Measurements from ENCODE around the gene INPP4A.

Gene INPP4A

DNA sequence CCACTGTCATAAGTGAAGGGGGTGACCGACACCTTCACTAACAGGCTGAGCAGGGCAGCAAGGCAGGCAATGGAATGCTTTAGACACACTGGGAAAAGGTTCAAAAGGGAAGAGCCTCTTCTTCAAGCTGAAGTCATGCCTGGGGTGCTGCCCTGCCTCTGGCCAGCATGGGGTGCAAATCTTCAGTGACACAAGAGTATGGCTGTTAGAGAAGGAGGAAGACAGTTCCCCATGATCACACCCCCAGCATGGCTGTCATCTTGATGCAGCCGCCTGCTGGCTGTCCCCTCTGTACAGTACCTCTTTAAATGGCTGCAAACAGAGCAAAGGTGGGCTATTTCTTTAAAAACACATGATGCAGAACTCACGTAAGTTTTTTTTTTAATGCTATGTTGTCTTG is 71.9 kb downstream of the INPP4A start:
- TF ChIP-seq, protein P1, sequence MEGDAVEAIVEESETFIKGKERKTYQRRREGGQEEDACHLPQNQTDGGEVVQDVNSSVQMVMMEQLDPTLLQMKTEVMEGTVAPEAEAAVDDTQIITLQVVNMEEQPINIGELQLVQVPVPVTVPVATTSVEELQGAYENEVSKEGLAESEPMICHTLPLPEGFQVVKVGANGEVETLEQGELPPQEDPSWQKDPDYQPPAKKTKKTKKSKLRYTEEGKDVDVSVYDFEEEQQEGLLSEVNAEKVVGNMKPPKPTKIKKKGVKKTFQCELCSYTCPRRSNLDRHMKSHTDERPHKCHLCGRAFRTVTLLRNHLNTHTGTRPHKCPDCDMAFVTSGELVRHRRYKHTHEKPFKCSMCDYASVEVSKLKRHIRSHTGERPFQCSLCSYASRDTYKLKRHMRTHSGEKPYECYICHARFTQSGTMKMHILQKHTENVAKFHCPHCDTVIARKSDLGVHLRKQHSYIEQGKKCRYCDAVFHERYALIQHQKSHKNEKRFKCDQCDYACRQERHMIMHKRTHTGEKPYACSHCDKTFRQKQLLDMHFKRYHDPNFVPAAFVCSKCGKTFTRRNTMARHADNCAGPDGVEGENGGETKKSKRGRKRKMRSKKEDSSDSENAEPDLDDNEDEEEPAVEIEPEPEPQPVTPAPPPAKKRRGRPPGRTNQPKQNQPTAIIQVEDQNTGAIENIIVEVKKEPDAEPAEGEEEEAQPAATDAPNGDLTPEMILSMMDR (IDR thresholded peaks at IDR 0.05) = no peak
- Histone ChIP-seq H3K9me3 (no peaks in the 10 kb centered on the region), H3K27me3 (no peaks in the 10 kb centered on the region), H3K4me3 (ENCODE audit: low read depth in 1 of 2, low read length in 1 of 2) (no peak overlapping the region), H3K36me3 (peaks cover 27% of the 10 kb centered on the region), H3K4me1 (ENCODE audit: control insufficient read depth in 1 of 2, insufficient read depth in 1 of 2, low read depth in 1 of 2, low read length in 1 of 2) (peaks cover 38 to 45% of the 10 kb centered on the region in 2 experiments), H3K27ac (peak overlapping the region; percentile 82)

DNA sequence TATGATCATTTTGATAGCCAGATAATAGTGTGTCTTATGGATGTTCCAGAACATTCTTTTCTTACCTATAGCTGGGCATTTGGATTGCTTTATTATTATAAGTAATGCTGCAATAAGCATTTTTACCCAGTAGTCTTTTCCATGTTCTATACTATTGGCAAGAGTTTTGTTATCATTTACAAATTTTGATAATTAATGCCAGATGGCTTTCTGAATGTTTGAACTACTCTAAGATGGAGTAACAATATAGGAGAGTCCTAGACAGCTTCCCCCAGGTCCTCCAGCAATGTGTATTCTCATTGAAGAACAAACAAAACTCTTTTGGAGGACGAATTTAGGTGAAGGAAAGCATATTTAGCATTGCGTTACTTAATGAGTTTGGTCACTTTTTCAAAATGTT is 73.0 kb downstream of the INPP4A start:
- H3K27me3 ChIP-seq = no peaks in the 10 kb centered on the region
- H3K9me3 ChIP-seq = no peaks in the 10 kb centered on the region
- no peak overlapping the region for H3K4me3 ChIP-seq (ENCODE audit: low read depth in 1 of 2, low read length in 1 of 2)
- H3K27ac ChIP-seq = peak overlapping the region; percentile 82
- peaks cover 38 to 41% of the 10 kb centered on the region in 2 experiments for H3K4me1 ChIP-seq (ENCODE audit: control insufficient read depth in 1 of 2, insufficient read depth in 1 of 2, low read depth in 1 of 2, low read length in 1 of 2)
- peaks cover 31% of the 10 kb centered on the region for H3K36me3 ChIP-seq
- TF ChIP-seq, protein P1 (IDR thresholded peaks at IDR 0.05) = no peak

DNA sequence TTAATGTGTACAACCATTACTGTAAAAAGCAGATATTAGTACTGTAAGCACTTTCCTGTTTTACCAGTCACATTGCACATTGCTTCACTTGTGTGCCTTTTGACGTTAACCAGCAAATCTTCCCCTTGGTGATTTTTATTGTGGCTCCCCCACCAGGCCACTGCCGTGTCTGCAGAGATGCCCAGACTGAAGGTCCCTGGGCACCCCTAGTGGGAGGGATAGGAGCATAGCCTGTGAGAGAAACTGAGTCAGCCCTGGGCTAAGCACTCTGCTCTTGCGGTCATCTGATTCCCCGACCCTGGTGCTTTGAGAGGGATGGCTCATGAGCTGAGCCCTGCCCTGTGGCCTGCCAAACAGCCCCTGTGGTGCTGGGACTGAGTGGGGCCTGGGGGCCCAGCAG is 73.4 kb downstream of the INPP4A start:
- TF ChIP-seq, protein P1 (IDR thresholded peaks at IDR 0.05) = peak; percentile 73
- Histone ChIP-seq H3K4me1 (ENCODE audit: control insufficient read depth in 1 of 2, insufficient read depth in 1 of 2, low read depth in 1 of 2, low read length in 1 of 2) (peaks cover 38 to 40% of the 10 kb centered on the region in 2 experiments), H3K27me3 (no peaks in the 10 kb centered on the region), H3K4me3 (ENCODE audit: low read depth in 1 of 2, low read length in 1 of 2) (no peak overlapping the region), H3K27ac (peak overlapping the region; percentile 82), H3K9me3 (no peaks in the 10 kb centered on the region), H3K36me3 (peaks cover 31% of the 10 kb centered on the region)

DNA sequence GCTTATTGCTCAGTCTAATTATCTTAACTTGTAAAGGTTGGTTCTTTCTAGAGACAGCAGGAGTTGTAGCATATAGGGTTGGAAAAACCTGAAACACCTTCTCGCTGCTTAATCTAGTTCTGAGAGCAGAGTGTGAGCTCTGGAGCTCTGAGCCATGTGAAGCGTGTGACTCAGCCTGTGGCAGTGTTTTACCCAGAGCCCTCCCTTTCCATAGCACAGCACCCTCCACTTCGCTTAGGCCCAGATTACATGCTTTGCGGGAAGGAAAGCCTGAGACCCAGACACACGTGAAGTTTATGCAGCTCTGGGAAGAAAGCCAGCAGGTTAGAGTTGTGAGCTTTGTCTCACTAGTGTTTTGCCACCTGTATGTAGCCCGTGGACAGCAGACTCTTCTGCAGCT is 74.5 kb downstream of the INPP4A start:
- no peaks in the 10 kb centered on the region for H3K27me3 ChIP-seq
- peaks cover 31% of the 10 kb centered on the region for H3K36me3 ChIP-seq
- H3K4me1 ChIP-seq (ENCODE audit: control insufficient read depth in 1 of 2, insufficient read depth in 1 of 2, low read depth in 1 of 2, low read length in 1 of 2) = peaks cover 38 to 40% of the 10 kb centered on the region in 2 experiments
- H3K27ac ChIP-seq = peak overlapping the region; percentile 82
- TF ChIP-seq, protein P1 (IDR thresholded peaks at IDR 0.05) = no peak
- no peaks in the 10 kb centered on the region for H3K9me3 ChIP-seq
- H3K4me3 ChIP-seq (ENCODE audit: low read depth in 1 of 2, low read length in 1 of 2) = no peak overlapping the region

DNA sequence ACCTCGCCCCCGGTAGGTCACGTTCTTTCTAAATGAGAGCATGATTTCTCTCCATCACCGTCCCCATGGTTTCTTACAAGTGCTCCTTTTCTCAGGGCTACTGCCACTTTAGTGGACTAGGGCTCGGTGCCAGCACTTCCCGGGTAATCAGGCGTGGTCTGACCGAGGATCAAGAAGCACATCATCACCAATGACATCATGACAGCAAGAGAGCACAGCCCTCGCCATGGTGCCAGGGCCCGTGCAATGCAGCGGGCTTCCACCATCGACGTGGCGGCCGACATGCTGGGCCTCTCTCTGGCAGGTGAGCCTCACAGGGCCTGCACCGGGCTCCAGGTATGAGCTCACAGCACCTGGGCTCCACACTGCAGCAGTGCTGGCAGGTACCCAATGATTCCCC is 75.2 kb downstream of the INPP4A start:
- TF ChIP-seq, protein P1 (IDR thresholded peaks at IDR 0.05) = no peak
- Histone ChIP-seq H3K4me3 (ENCODE audit: low read depth in 1 of 2, low read length in 1 of 2) (no peak overlapping the region), H3K9me3 (no peaks in the 10 kb centered on the region), H3K27me3 (no peaks in the 10 kb centered on the region), H3K36me3 (peaks cover 31% of the 10 kb centered on the region), H3K4me1 (ENCODE audit: control insufficient read depth in 1 of 2, insufficient read depth in 1 of 2, low read depth in 1 of 2, low read length in 1 of 2) (peaks cover 34 to 35% of the 10 kb centered on the region in 2 experiments), H3K27ac (no peak overlapping the region)

DNA sequence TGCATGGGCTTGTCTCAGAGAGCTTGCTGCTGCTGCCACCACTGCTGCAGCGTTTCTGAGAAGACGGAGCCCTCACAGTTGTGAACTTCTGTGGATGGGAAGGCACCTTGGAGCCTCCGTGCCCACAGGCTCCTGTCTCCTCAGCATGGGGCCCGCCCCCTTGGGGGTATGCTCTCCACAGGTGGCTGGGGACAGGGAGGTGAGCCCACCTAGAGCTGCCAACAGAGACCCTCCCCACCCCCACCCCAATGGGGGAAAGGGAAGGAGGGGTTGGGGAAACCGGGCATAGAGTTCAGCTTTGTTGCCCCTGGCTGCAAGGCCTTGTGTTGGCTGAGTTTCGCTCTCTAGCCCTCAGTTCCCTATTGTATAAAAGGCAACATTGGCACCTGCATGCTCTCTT is 76.1 kb downstream of the INPP4A start:
- H3K4me3 ChIP-seq (ENCODE audit: low read depth in 1 of 2, low read length in 1 of 2) = no peak overlapping the region
- H3K4me1 ChIP-seq (ENCODE audit: control insufficient read depth in 1 of 2, insufficient read depth in 1 of 2, low read depth in 1 of 2, low read length in 1 of 2) = peaks cover 24 to 26% of the 10 kb centered on the region in 2 experiments
- H3K27me3 ChIP-seq = no peaks in the 10 kb centered on the region
- TF ChIP-seq, protein P1 (IDR thresholded peaks at IDR 0.05) = no peak
- peaks cover 31% of the 10 kb centered on the region for H3K36me3 ChIP-seq
- H3K27ac ChIP-seq = no peak overlapping the region
- no peaks in the 10 kb centered on the region for H3K9me3 ChIP-seq

All from neutrophil (primary cell).